GM12891 (cell line): ENCODE measurements around the gene LILRB3.

Source experiments
- POLR2A ChIP-seq: IDR thresholded peaks from 2 replicates; pipeline ENCODE4 v1.6.1; 2011; ENCODE audit warnings: low read depth, low read length, control low read depth
- POLR2AphosphoS5 ChIP-seq: IDR thresholded peaks from 2 replicates; pipeline ENCODE4 v1.6.1; 2011; ENCODE audit warnings: low read depth, low read length, control low read depth
- TAF1 ChIP-seq: IDR thresholded peaks from 2 replicates; pipeline ENCODE4 v1.6.1; 2011; ENCODE audit warnings: low read depth, low read length, control low read depth

- no peak for TF ChIP-seq POLR2A
- TF ChIP-seq POLR2AphosphoS5: no peak; the same call in 1 of the 2 replicates
- no peak for TF ChIP-seq TAF1
These were observed 13.6 kb downstream of the LILRB3 start for GRCh38 chr19:54209058-54209810.
